Sigmoid colon (tissue), 3 donors: ENCODE results near the gene CDC42EP2.

ENCODE experiments used
- POLR2A ChIP-seq, 2 donors: fragments of 450-650 bp; IDR thresholded peaks; one replicate each; pipeline ENCODE4 v1.6.1; 2016; ENCODE audit warnings: antibody characterized with exemption in 2 of 2, mild to moderate bottlenecking in 2 of 2, moderate library complexity in 2 of 2
- TF ChIP-seq, protein P1 (sequence below), 4 experiments: fragments of 450-650 bp in 3 of 4; fragments of 200-600 bp in 1 of 4; IDR thresholded peaks; one replicate each; pipeline ENCODE4 v1.5.1; 2016 to 2019; ENCODE audit warnings: antibody characterized with exemption in 4 of 4, mild to moderate bottlenecking in 3 of 4, moderate library complexity in 2 of 4

GRCh38 chr11:65303555-65303954, 11.1 kb upstream of the CDC42EP2 start:
- TF ChIP-seq, protein P1, sequence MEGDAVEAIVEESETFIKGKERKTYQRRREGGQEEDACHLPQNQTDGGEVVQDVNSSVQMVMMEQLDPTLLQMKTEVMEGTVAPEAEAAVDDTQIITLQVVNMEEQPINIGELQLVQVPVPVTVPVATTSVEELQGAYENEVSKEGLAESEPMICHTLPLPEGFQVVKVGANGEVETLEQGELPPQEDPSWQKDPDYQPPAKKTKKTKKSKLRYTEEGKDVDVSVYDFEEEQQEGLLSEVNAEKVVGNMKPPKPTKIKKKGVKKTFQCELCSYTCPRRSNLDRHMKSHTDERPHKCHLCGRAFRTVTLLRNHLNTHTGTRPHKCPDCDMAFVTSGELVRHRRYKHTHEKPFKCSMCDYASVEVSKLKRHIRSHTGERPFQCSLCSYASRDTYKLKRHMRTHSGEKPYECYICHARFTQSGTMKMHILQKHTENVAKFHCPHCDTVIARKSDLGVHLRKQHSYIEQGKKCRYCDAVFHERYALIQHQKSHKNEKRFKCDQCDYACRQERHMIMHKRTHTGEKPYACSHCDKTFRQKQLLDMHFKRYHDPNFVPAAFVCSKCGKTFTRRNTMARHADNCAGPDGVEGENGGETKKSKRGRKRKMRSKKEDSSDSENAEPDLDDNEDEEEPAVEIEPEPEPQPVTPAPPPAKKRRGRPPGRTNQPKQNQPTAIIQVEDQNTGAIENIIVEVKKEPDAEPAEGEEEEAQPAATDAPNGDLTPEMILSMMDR (IDR thresholded peaks at IDR 0.05): no peak
- TF ChIP-seq POLR2A (IDR thresholded peaks at IDR 0.05): no peak
